Lung (tissue), 12 donors: ENCODE measurements around the gene MMEL1. TPM values are rescaled to one million over a fixed set of nuclear protein-coding genes. Genes with fewer than 3 reads are reported as not detected.

Experiments
- ATAC-seq: fragments of 200-7000 bp; cut with Tn5 transposase; one replicate; pipeline ENCODE4 v1.9.1; 2020; ENCODE audit warnings: moderate number of reproducible peaks; ENCODE audit not compliant: insufficient read depth, low FRiP score
- DNase-seq, 3 donors: peaks; one replicate each; pipeline ENCODE4 v3.0.0-alpha.2; 2013 to 2017
- H3K27ac ChIP-seq, 2 donors: one replicate each; pipeline ENCODE4 v1.5.1; 2013; ENCODE audit warnings: mild to moderate bottlenecking in 2 of 2, moderate library complexity in 2 of 2, control low read depth in 1 of 2, inconsistent platforms in 1 of 2, low read depth in 1 of 2, low read length in 1 of 2
- H3K27me3 ChIP-seq, 3 donors: one replicate each; pipeline ENCODE4 v1.5.1; 2013; ENCODE audit warnings: low read length in 2 of 3; ENCODE audit not compliant: control insufficient read depth in 3 of 3, insufficient read depth in 3 of 3
- H3K36me3 ChIP-seq, 4 donors: one replicate each; pipeline ENCODE4 v1.5.1; 2013; ENCODE audit warnings: low read length in 4 of 4, mild to moderate bottlenecking in 1 of 4, moderate library complexity in 1 of 4; ENCODE audit not compliant: control insufficient read depth in 4 of 4, insufficient read depth in 4 of 4
- H3K4me1 ChIP-seq, 5 donors: one replicate each; pipeline ENCODE4 v1.5.1; 2013; ENCODE audit warnings: low read length in 5 of 5, mild to moderate bottlenecking in 2 of 5, moderate library complexity in 1 of 5; ENCODE audit not compliant: control insufficient read depth in 5 of 5, insufficient read depth in 5 of 5
- H3K4me3 ChIP-seq: one replicate; pipeline ENCODE4 v1.5.1; 2013; ENCODE audit warnings: mild to moderate bottlenecking, control low read depth, moderate library complexity
- H3K9ac ChIP-seq, 2 donors: one replicate each; pipeline ENCODE4 v1.5.1; 2013; ENCODE audit warnings: low read length in 2 of 2, control low read depth in 1 of 2; ENCODE audit not compliant: insufficient read depth in 1 of 2
- H3K9me3 ChIP-seq, 4 donors: one replicate each; pipeline ENCODE4 v1.5.1; 2013; ENCODE audit warnings: low read length in 3 of 4, mild to moderate bottlenecking in 1 of 4, moderate library complexity in 1 of 4; ENCODE audit not compliant: control insufficient read depth in 4 of 4, insufficient read depth in 3 of 4
- CTCF ChIP-seq: IDR thresholded peaks from 2 replicates; pipeline ENCODE4 v1.5.1; 2012; ENCODE audit warnings: mild to moderate bottlenecking; ENCODE audit errors: control extremely low read depth, extremely low read depth
- WGBS, 2 donors: extraction: QIAGEN DNeasy Blood & Tissue Kit; methylation state at CpG; one replicate each; pipeline ENCODE4 v1.1.7; 2013; 5-methylcytosine and 5-hydroxymethylcytosine counted together
- polyA plus RNA-seq, 2 donors: library from polyadenylated mRNA; stranded (reverse); fragments of 200-250 nt; gene quantifications; one replicate each; pipeline ENCODE4 v1.2.1, GENCODE V29; 2013
- total RNA-seq, 2 donors: library from RNA; depleted of rRNA in 1 of 2; stranded (reverse); fragments of >200 nt in 1 of 2; gene quantifications; one replicate each; pipeline ENCODE4 v1.2.1, GENCODE V29; 2014 to 2021
- donor health status: control.
- donor health status: control.
- donor health status: Bipolar disorder and iron deficiency.
- donor health status: healthy.
- donor health status: DM: yes; HTN: yes; CAD: no.

Gene MMEL1
- total and polyA plus RNA-seq, 4 donors, result 4.0 to 8.4 (median 6.0) TPM

DNA sequence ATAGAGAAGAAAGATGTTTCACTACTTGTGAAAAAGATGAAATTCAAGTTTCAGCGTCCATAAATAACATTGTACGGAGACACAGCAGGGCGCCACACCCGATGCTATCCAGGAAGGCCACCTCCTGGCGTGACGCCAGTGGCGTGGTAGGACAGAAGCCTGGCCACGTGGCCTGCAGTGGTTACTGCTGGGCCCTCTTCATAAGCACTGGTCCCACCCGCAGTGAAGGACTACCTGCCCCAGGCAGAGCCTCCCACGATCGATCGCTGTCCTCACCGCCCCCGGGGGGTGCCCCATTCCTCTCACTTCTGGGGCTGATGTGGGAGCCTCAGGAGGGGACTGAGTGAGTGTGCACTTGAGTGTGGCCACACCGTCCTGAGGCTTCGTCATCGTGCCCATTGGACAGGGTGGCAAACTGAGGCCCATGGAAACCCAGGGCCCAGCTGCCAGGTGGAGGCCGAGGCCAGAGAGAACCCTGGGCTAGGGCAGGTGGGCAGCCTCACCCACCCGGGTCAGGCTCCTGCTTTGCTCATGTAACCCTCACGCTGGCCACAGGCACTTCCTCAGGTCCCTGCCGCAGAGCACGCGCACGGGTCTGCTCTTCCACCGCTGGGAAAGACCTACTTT lies 91.1 kb downstream of the MMEL1 start:
- 70 to 81% methylated on average over 25 of the region's 25 CpGs for WGBS, 2 donors
- no peak for TF ChIP-seq CTCF
- no peak overlapping the region for H3K9ac ChIP-seq
- no peaks in the 10 kb centered on the region for H3K36me3 ChIP-seq
- no peaks in the 10 kb centered on the region for H3K9me3 ChIP-seq
- peaks cover 0 to 10% (median 0%) of the 10 kb centered on the region in 3 donors for H3K27me3 ChIP-seq
- no peak overlapping the region for H3K27ac ChIP-seq
- no peak overlapping the region for H3K4me3 ChIP-seq
- ATAC-seq, result no peak
- H3K4me1 ChIP-seq, result peaks cover 0 to 28% (median 6%) of the 10 kb centered on the region in 5 donors
- DNase-seq, result no peak

- no peaks in the 10 kb centered on the region for H3K9me3 ChIP-seq
- WGBS, 2 donors, result 14% methylated on average over 34 to 39 of the region's 39 CpGs
- H3K4me3 ChIP-seq, result no peak overlapping the region
- no peak for ATAC-seq
- no peak for TF ChIP-seq CTCF
- no peak for DNase-seq
- no peaks in the 10 kb centered on the region for H3K36me3 ChIP-seq
- H3K27ac ChIP-seq, result no peak overlapping the region
- no peak overlapping the region for H3K9ac ChIP-seq
- peaks cover 0 to 15% (median 0%) of the 10 kb centered on the region in 3 donors for H3K27me3 ChIP-seq
- peaks cover 0 to 24% (median 6%) of the 10 kb centered on the region in 5 donors for H3K4me1 ChIP-seq
Measured at GRCh38 chr1:2540816-2541492, 91.9 kb downstream of the MMEL1 start.

Other genes with a start within 250 kb of the MMEL1 start
- gene MORN1, start 241.5 kb downstream of the MMEL1 start, total RNA-seq, result 10 to 100 TPM; 20.7 to 23.9 TPM
- gene MORN1, start 241.5 kb downstream of the MMEL1 start, polyA plus RNA-seq, result 1 to 10 TPM; 5.2 to 7.2 TPM
- gene RER1, start 241.2 kb downstream of the MMEL1 start, total RNA-seq, result 100 to 1,000 TPM in 1 of 2 donors, 10 to 100 TPM in 1; 79.7 to 134 TPM
- gene RER1, start 241.2 kb downstream of the MMEL1 start, polyA plus RNA-seq, result 10 to 100 TPM; 71.7 to 96.1 TPM
- gene PEX10, start 220.5 kb downstream of the MMEL1 start, total RNA-seq, result 10 to 100 TPM; 15.7 to 25.4 TPM
- gene PEX10, start 220.5 kb downstream of the MMEL1 start, polyA plus RNA-seq, result 10 to 100 TPM; 19.4 to 21.6 TPM
- 1 to 10 TPM; 4.0 to 7.9 TPM for gene PLCH2, start 156.7 kb downstream of the MMEL1 start, total RNA-seq
- gene PLCH2, start 156.7 kb downstream of the MMEL1 start, polyA plus RNA-seq, result 1 to 10 TPM; 2.1 to 2.7 TPM
- gene PANK4, start 106.4 kb downstream of the MMEL1 start, total RNA-seq, result 10 to 100 TPM; 24.5 to 36.3 TPM
- 10 to 100 TPM; 17.6 to 18.9 TPM for gene PANK4, start 106.4 kb downstream of the MMEL1 start, polyA plus RNA-seq
- gene HES5, start 102.8 kb downstream of the MMEL1 start, total RNA-seq, result under 1 TPM; 0.46 to 1.00 TPM
- gene HES5, start 102.8 kb downstream of the MMEL1 start, polyA plus RNA-seq, result under 1 TPM; 0.16 to 0.26 TPM
- 100 to 1,000 TPM in 1 of 2 donors, 10 to 100 TPM in 1; 67.4 to 127 TPM for gene TNFRSF14, start 76.6 kb downstream of the MMEL1 start, total RNA-seq
- gene TNFRSF14, start 76.6 kb downstream of the MMEL1 start, polyA plus RNA-seq, result 100 to 1,000 TPM; 191 to 200 TPM
- 10 to 100 TPM; 17.8 to 39.8 TPM for gene PRXL2B, start 46.2 kb downstream of the MMEL1 start, total RNA-seq
- 10 to 100 TPM; 24.9 to 29.0 TPM for gene PRXL2B, start 46.2 kb downstream of the MMEL1 start, polyA plus RNA-seq
- 1 to 10 TPM in 1 of 2 donors, under 1 TPM in 1; 0.94 to 3.3 TPM for gene TTC34, start 168.7 kb upstream of the MMEL1 start, total RNA-seq
- under 1 TPM; 0.30 to 0.57 TPM for gene TTC34, start 168.7 kb upstream of the MMEL1 start, polyA plus RNA-seq